GM23338 (cell line): Measurements from ENCODE around the gene PCBP2. TPM values are rescaled to one million over a fixed set of nuclear protein-coding genes. Genes with fewer than 3 reads are reported as not detected.

Experiments
- ATAC-seq: fragments of 200-7000 bp; cut with Tn5 transposase; 3 replicates; pipeline ENCODE4 v1.9.1; 2020
- DNase-seq: peaks from one replicate; pipeline ENCODE4 v3.0.0-alpha.2; 2015; ENCODE audit warnings: low spot score
- H2AFZ ChIP-seq: fragments of 200-600 bp; sonication (generic); 2 replicates; pipeline ENCODE4 v1.8.0; 2016; ENCODE audit warnings: antibody characterized with exemption, mild to moderate bottlenecking, moderate library complexity
- H3F3A ChIP-seq: fragments of 200-600 bp; sonication (generic); replicated peaks from 2 replicates; pipeline ENCODE4 v1.8.0; 2017; ENCODE audit warnings: antibody characterized with exemption, mixed run types, low read depth
- H3K27ac ChIP-seq: fragments of 200-600 bp; sonication (generic); 2 replicates; pipeline ENCODE4 v1.6.1; 2016; ENCODE audit warnings: low read depth
- H3K27me3 ChIP-seq: fragments of 200-600 bp; sonication (generic); 2 replicates; pipeline ENCODE4 v1.8.0; 2016; ENCODE audit warnings: mild to moderate bottlenecking, mixed run types, moderate library complexity; ENCODE audit not compliant: insufficient read depth
- H3K36me3 ChIP-seq: fragments of 200-600 bp; sonication (generic); 2 replicates; pipeline ENCODE4 v1.8.0; 2016; ENCODE audit warnings: mild to moderate bottlenecking; ENCODE audit not compliant: insufficient read depth
- H3K4me1 ChIP-seq: fragments of 200-600 bp; sonication (generic); 2 replicates; pipeline ENCODE4 v1.8.0; 2016; ENCODE audit warnings: mild to moderate bottlenecking, moderate library complexity; ENCODE audit not compliant: insufficient read depth
- H3K4me2 ChIP-seq: fragments of 200-600 bp; sonication (generic); 2 replicates; pipeline ENCODE4 v1.7.1; 2017; ENCODE audit warnings: mixed run types
- H3K4me3 ChIP-seq: fragments of 200-600 bp; sonication (generic); 2 replicates; pipeline ENCODE4 v1.6.1; 2016; ENCODE audit warnings: mixed run types
- H3K79me2 ChIP-seq: fragments of 200-600 bp; sonication (generic); replicated peaks from 2 replicates; pipeline ENCODE4 v1.8.0; 2017; ENCODE audit warnings: mild to moderate bottlenecking; ENCODE audit not compliant: insufficient read depth
- H3K9me2 ChIP-seq: fragments of 200-600 bp; sonication (generic); 2 replicates; pipeline ENCODE4 v1.8.0; 2017; ENCODE audit not compliant: insufficient read depth
- H4K20me1 ChIP-seq: fragments of 200-600 bp; sonication (generic); replicated peaks from 2 replicates; pipeline ENCODE4 v1.8.0; 2017; ENCODE audit warnings: mild to moderate bottlenecking; ENCODE audit not compliant: insufficient read depth
- H3K27ac Mint-ChIP-seq: 2 replicates; pipeline ENCODE4 v1.8.0; 2020; ENCODE audit warnings: inconsistent platforms, mild to moderate bottlenecking, moderate library complexity, mixed read lengths
- H3K27me3 Mint-ChIP-seq: 3 replicates; pipeline ENCODE4 v1.8.0; 2022; ENCODE audit warnings: low read depth, mild to moderate bottlenecking, moderate library complexity, mixed read lengths, inconsistent platforms; ENCODE audit not compliant: insufficient read depth, poor library complexity
- H3K36me3 Mint-ChIP-seq: 3 replicates; pipeline ENCODE4 v1.8.0; 2021; ENCODE audit warnings: low read depth, mild to moderate bottlenecking, inconsistent platforms, moderate library complexity, mixed read lengths
- H3K4me1 Mint-ChIP-seq: 3 replicates; pipeline ENCODE4 v1.8.0; 2020; ENCODE audit warnings: mild to moderate bottlenecking, inconsistent platforms, mixed read lengths
- H3K4me3 Mint-ChIP-seq: 3 replicates; pipeline ENCODE4 v1.8.0; 2021; ENCODE audit warnings: moderate library complexity, mild to moderate bottlenecking, inconsistent platforms, mixed read lengths
- H3K9me3 Mint-ChIP-seq: 3 replicates; pipeline ENCODE4 v1.8.0; 2020; ENCODE audit warnings: moderate library complexity, mild to moderate bottlenecking, inconsistent platforms, mixed read lengths
- CREB1 ChIP-seq: fragments of 250-450 bp; sonication (Bioruptor Pico); IDR thresholded peaks from 2 replicates; pipeline ENCODE4 v1.5.0; 2020; ENCODE audit warnings: low read depth, mild to moderate bottlenecking, moderate library complexity
- CTCF ChIP-seq, 2 experiments: fragments of 200-600 bp in 1 of 2; sonication (generic) in 1 of 2; conservative IDR thresholded peaks; 2 replicates each; pipeline versions ENCODE4 v1.5.1 to v1.6.1; 2016 to 2017; ENCODE audit warnings: antibody characterized with exemption in 2 of 2, low read depth in 2 of 2, mild to moderate bottlenecking in 2 of 2, moderate library complexity in 1 of 2
- EZH2phosphoT487 ChIP-seq: fragments of 200-600 bp; sonication (generic); IDR thresholded peaks from one replicate; pipeline ENCODE4 v1.8.1; 2018; ENCODE audit warnings: antibody characterized with exemption; ENCODE audit not compliant: unreplicated experiment
- JUNB ChIP-seq: IDR thresholded peaks from one replicate; pipeline ENCODE4 v1.6.1; 2016; ENCODE audit warnings: antibody characterized with exemption; ENCODE audit not compliant: unreplicated experiment
- NANOG ChIP-seq: IDR thresholded peaks from 2 replicates; pipeline ENCODE4 v1.6.1; 2016; ENCODE audit warnings: antibody characterized with exemption, borderline replicate concordance
- POLR2AphosphoS5 ChIP-seq: IDR thresholded peaks from 2 replicates; pipeline ENCODE4 v1.6.1; 2016; ENCODE audit warnings: antibody characterized with exemption, low read depth
- STAT1 ChIP-seq: IDR thresholded peaks from one replicate; pipeline ENCODE4 v1.6.1; 2016; ENCODE audit warnings: antibody characterized with exemption; ENCODE audit not compliant: unreplicated experiment
- ZNF114 ChIP-seq: fragments of 250-450 bp; sonication (Bioruptor Pico); IDR thresholded peaks from 2 replicates; pipeline ENCODE4 v1.5.0; 2020; ENCODE audit warnings: mild to moderate bottlenecking, moderate library complexity
- ZNF331 ChIP-seq: fragments of 250-450 bp; sonication (Bioruptor Pico); IDR thresholded peaks from 2 replicates; pipeline ENCODE4 v1.5.0; 2020; ENCODE audit warnings: low read depth, mild to moderate bottlenecking, moderate library complexity
- polyA plus RNA-seq: library from polyadenylated mRNA; unstranded; fragments of >200 nt; fragmentation: Nextera tagmentation; extraction: Ambion mirVana; gene quantifications from 2 replicates; pipeline ENCODE4 v1.2.1, GENCODE V29; 2016
- total RNA-seq: library from RNA; depleted of rRNA; stranded (reverse); fragments of >200 nt; shearing (Covaris generic); gene quantifications from 2 replicates; pipeline ENCODE4 v1.2.3, GENCODE V29; 2014
- TF ChIP-seq, protein P1 (sequence below): IDR thresholded peaks from 2 replicates; pipeline ENCODE4 v1.6.1; 2016; ENCODE audit warnings: antibody characterized with exemption
- TF ChIP-seq, protein P2 (sequence below): IDR thresholded peaks from one replicate; pipeline ENCODE4 v1.6.1; 2018; ENCODE audit warnings: antibody characterized with exemption; ENCODE audit not compliant: unreplicated experiment

Gene PCBP2
- total and polyA plus RNA-seq, 2 experiments from 2014 or later: 397 to 676 TPM

DNA sequence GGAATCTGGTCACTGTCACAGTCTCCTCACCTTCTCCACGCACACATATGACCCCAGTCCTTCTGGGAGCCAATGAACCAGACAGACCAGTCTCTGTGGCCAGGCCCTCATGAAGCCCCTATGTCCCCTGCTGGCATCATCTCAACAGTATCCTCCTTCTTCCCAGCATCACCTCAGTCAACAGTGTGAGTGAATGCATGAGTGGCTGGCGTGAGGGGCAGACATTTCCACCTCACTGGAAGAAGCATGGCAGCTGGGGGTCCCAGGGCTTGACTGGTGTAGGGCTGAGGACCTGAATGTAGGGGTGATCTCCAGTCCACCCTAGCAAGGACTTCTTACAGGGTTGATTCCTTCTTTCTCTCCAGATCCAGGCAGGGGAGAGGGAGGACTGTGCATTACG lies 45.6 kb downstream of the PCBP2 start:
- peaks cover 10% of the 10 kb centered on the region for H3F3A ChIP-seq
- Mint-ChIP-seq H3K27ac (no peak overlapping the region; the same call in 1 of the 2 replicates), H3K9me3 (peaks cover 3% of the 10 kb centered on the region), H3K36me3 (peaks cover 3% of the 10 kb centered on the region; the same call in 2 of the 3 replicates), H3K4me1 (peaks cover 60% of the 10 kb centered on the region), H3K27me3 (peaks cover 22% of the 10 kb centered on the region), H3K4me3 (peak overlapping the region; percentile 79; the same call in 1 of the 3 replicates)
- no peak for TF ChIP-seq JUNB
- no peak for TF ChIP-seq EZH2phosphoT487
- no peak overlapping the region for H3K27ac ChIP-seq
- H3K36me3 ChIP-seq: no peaks in the 10 kb centered on the region
- H3K79me2 ChIP-seq: peaks cover 26% of the 10 kb centered on the region
- H2AFZ ChIP-seq: no peak overlapping the region
- no peaks in the 10 kb centered on the region for H3K9me2 ChIP-seq
- no peak for DNase-seq
- ATAC-seq: no peak
- no peak overlapping the region for H3K4me3 ChIP-seq
- H3K27me3 ChIP-seq: no peaks in the 10 kb centered on the region
- peaks cover 44% of the 10 kb centered on the region for H3K4me1 ChIP-seq
- no peaks in the 10 kb centered on the region; the same call in 1 of the 2 replicates for H4K20me1 ChIP-seq
- H3K4me2 ChIP-seq: peak overlapping the region; percentile 84; the same call in 1 of the 2 replicates

GRCh38 chr12:53498235-53498630 lies 46.3 kb downstream of the PCBP2 start:
- Histone ChIP-seq H3K9me2 (no peaks in the 10 kb centered on the region), H3K4me2 (peak overlapping the region; percentile 84), H3K27me3 (no peaks in the 10 kb centered on the region), H3K4me1 (peaks cover 43% of the 10 kb centered on the region), H2AFZ (no peak overlapping the region), H3F3A (peaks cover 10% of the 10 kb centered on the region), H3K79me2 (peaks cover 29% of the 10 kb centered on the region), H3K4me3 (peak overlapping the region; percentile 58), H4K20me1 (no peaks in the 10 kb centered on the region; the same call in 1 of the 2 replicates), H3K27ac (0 out of 2 replicates have a peak overlapping the region, but pooled peaks have one; percentile 59), H3K36me3 (no peaks in the 10 kb centered on the region)
- H3K27me3 Mint-ChIP-seq: peaks cover 21% of the 10 kb centered on the region
- peaks cover 3% of the 10 kb centered on the region; the same call in 2 of the 3 replicates for H3K36me3 Mint-ChIP-seq
- peak overlapping the region; percentile 97 for H3K27ac Mint-ChIP-seq
- no peak for ATAC-seq
- peak overlapping the region; percentile 79 for H3K4me3 Mint-ChIP-seq
- H3K4me1 Mint-ChIP-seq: peaks cover 58% of the 10 kb centered on the region
- peaks cover 3% of the 10 kb centered on the region for H3K9me3 Mint-ChIP-seq
- DNase-seq: no peak
- TF ChIP-seq NANOG (no peak), ZNF114 (no peak), JUNB (no peak), CTCF (conservative IDR thresholded peaks at IDR 0.05; ENCODE audit: low read depth in 2 of 2) (no peak), POLR2AphosphoS5 (no peak), STAT1 (no peak), CREB1 (no peak), EZH2phosphoT487 (no peak), ZNF331 (CRISPR knock-in tag) (no peak)
- TF ChIP-seq, protein P1, sequence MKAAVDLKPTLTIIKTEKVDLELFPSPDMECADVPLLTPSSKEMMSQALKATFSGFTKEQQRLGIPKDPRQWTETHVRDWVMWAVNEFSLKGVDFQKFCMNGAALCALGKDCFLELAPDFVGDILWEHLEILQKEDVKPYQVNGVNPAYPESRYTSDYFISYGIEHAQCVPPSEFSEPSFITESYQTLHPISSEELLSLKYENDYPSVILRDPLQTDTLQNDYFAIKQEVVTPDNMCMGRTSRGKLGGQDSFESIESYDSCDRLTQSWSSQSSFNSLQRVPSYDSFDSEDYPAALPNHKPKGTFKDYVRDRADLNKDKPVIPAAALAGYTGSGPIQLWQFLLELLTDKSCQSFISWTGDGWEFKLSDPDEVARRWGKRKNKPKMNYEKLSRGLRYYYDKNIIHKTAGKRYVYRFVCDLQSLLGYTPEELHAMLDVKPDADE: no peak
- TF ChIP-seq, protein P2, sequence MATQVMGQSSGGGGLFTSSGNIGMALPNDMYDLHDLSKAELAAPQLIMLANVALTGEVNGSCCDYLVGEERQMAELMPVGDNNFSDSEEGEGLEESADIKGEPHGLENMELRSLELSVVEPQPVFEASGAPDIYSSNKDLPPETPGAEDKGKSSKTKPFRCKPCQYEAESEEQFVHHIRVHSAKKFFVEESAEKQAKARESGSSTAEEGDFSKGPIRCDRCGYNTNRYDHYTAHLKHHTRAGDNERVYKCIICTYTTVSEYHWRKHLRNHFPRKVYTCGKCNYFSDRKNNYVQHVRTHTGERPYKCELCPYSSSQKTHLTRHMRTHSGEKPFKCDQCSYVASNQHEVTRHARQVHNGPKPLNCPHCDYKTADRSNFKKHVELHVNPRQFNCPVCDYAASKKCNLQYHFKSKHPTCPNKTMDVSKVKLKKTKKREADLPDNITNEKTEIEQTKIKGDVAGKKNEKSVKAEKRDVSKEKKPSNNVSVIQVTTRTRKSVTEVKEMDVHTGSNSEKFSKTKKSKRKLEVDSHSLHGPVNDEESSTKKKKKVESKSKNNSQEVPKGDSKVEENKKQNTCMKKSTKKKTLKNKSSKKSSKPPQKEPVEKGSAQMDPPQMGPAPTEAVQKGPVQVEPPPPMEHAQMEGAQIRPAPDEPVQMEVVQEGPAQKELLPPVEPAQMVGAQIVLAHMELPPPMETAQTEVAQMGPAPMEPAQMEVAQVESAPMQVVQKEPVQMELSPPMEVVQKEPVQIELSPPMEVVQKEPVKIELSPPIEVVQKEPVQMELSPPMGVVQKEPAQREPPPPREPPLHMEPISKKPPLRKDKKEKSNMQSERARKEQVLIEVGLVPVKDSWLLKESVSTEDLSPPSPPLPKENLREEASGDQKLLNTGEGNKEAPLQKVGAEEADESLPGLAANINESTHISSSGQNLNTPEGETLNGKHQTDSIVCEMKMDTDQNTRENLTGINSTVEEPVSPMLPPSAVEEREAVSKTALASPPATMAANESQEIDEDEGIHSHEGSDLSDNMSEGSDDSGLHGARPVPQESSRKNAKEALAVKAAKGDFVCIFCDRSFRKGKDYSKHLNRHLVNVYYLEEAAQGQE: no peak
